NCI-H2227 (cell line): ENCODE measurements around the gene U2SURP.
"Not testable (repeated sequence)": the region's sequence is repeated elsewhere in the genome, so short reads cannot be mapped to it uniquely, and the experiment has no call there.

Source experiments
- DNase-seq: peaks from one replicate; lab custom pipeline; 2025; ENCODE audit not compliant: unreplicated experiment; lab: John Stamatoyannopoulos, UW

U2SURP gene

DNA sequence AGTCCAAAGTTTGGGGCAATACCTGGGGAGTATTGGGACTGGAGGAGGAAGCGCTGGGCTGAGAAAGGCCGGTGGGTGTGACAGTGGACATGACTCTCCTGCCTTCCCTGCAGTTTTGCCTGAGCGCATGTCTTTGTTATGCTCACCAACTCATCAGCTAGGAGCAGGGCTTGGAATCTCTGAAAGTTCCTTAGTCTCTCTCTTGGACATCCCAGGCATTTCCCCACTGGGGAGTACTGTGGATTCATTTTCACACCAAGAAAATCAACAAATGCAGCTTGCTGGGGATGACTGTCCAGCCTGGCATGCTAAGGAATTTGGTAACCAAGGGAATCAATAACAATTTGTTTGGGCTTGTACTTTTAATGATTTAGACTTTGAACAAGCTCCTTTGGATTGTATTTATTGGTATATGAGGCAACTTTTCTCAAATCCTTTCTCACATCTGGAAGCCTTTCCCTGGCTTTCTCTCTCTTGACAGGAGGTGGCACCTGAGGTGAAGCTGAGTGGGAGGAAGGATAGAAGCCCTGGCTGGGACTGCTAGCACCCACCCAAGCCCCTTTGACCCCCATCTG lies 69.7 kb downstream of the U2SURP start:
- no peak for DNase-seq

DNA sequence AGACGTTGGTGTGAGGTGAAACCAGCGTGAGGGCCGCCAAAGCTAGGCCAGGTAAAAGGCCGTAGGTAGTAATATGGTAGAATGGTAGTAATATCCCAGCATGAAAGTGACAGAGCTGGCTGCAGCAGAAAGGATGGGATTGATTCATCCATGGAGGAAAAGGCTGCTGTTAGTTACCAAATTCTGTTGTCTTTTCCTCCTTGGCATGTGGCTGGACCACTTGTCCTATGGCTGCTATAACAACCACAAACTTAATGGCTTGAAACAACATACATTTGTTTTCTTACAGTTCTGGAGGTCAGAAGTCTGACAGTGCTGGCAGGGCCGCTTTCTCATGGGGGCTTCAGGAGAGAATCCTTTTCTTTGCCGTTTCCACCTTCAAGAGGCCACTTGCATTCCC lies 70.4 kb downstream of the U2SURP start:
- no peak for DNase-seq

DNA sequence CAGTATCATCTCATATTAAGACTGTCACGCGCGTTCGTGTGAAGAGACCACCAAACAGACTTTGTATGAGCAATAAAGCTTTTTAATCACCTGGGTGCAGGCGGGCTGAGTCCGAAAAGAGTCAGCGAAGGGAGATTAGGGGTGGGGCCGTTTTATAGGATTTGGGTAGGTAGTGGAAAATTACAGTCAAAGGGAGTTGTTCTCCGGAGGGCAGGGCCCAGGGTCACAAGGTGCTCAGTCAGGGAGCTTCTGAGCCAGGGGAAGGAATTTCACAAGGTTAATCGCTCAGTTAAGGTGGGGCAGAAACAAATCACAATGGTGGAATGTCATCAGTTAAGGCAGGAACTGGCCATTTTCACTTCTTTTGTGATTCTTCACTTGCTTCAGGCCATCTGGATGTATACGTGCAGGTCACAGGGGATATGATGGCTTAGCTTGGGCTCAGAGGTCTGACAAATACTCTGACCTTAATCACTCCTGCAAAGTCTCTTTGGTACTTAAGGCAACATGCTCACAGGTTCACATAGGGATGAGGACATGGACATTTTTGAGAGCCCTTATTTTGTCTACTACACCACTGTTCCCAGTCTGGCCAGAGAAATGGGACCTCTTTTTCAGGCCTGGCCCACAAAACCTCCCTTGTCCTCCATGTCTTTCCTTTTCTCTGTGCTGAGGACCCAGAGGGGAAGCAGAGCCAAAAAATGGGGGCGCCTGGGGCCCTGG lies 71.1 kb downstream of the U2SURP start:
- DNase-seq: not testable (repeated sequence)

DNA sequence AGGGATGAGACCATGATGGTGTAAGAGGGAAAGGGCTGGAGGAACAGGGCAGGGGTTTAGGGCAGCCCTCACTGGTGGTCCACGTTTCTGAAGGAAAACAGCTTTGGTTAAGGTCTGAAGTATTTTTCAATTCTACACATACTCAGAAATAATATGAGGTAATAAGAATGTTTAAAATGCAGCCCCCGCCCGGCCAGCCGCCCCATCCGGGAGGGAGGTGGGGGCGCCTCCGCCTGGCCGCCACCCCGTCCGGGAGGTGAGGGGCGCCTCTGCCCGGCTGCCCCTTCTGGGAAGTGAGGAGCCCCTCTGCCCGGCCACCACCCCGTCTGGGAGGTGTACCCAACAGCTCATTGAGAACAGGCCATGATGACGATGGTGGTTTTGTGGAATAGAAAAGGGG lies 72.2 kb downstream of the U2SURP start:
- not testable (repeated sequence) for DNase-seq

DNA sequence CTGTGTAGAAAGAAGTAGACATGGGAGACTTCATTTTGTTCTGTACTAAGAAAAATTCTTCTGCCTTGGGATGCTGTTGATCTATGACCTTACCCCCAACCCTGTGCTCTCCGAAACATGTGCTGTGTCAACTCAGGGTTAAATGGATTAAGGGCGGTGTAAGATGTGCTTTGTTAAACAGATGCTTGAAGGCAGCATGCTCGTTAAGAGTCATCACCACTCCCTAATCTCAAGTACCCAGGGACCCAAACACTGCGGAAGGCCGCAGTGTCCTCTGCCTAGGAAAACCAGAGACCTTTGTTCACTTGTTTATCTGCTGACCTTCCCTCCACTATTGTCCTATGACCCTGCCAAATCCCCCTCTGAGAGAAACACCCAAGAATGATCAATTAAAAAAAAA lies 72.6 kb downstream of the U2SURP start:
- DNase-seq: not testable (repeated sequence)

DNA sequence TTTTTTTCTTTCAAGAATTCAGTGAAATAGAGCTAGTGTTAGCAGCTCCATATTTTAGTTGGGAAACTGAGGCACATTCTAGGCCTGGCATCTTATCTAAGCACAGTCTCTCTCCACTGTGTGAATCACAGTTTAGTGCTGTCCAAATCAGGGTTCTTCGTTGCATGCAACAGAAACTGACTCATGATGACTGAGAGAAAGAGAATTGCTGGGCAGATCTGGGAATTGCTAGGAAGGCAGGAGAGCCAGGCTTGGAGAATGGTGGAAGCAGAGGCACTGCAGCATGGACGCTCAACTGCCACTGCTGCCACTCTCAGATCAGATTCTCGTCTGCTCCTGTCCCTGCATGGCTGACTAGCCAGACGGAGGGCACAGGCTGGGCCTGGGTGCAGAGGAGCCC lies 77.5 kb downstream of the U2SURP start:
- DNase-seq: no peak

DNA sequence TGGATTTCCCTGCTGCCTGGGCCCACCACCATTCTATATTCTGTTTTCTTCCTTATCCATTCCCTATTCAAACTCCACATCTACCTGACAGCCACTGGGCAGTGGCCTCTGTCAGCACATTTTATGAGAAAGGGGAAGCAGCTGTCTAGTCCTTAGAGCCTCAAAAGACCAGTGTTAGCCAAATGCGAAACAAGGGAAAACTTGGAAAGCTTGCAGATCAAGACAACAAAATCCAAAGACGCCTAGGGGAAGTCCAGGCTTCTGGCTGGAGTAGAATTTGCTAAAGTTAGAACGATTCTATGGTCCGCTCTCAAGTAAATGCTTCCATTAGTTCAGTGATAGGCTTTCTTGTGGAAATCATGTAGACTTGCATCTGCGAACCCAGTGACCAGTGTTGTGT lies 78.8 kb downstream of the U2SURP start:
- DNase-seq: no peak

DNA sequence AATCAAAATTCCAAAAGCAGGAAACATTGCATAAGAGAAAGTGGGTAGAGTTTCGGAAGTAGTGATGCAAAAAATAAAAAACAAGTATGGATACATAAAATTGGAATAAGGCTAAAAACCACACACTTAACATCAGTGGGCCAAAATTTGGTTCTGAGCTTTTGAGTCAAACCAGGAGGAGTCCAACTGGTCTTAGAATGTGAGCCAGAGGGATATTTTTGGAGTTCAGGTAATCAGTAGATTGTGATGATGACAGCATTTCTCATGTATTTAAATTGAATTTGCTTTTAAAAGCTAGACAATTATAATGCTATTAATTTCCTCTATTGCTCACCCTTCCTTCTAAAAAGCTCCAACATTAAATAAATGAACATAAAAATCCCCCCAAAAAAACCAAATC lies 80.0 kb downstream of the U2SURP start:
- DNase-seq: no peak

DNA sequence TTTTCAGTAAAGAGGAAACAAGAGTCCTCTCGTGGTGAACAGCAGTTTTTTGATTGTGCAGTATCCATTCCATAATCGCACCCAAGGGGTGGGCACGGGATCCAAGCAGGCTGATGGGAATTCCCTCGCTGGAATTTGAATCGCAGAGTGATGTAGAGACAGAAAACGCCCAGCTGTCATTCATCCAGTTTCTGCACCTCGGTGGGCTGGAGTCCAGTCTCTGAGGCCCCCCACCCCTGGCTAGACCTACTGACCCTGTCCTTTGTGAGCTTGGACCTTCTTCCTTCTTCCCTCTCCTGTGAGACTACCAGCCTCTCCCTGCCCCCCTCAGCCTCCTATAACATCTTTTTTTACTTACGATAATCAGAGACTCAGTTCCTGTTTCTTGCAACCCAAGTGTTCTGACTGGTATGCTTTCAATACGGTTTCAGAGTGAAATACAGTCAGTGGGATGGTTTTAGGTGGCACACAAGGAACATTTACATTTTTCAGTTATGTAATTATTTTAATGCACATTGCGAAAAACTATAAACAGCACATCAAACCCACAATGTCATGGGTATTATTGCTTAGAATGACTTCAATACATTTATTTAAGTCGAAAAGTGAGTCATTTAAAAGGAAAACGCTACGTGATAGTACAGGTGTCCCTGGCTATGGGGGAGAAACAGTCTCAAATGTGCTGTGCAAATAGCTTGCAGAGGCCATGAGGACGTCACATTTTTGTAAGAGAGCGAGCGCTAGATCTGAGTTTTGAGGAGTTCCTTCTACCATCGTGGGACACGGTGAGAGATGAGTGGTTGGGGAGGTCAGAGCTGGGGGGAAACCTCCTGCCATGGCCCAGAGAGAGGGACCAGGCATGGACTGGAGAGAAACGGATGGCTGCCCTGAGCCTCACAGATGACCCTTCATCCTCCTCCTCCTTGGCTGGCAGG lies 80.7 kb downstream of the U2SURP start:
- DNase-seq: no peak

DNA sequence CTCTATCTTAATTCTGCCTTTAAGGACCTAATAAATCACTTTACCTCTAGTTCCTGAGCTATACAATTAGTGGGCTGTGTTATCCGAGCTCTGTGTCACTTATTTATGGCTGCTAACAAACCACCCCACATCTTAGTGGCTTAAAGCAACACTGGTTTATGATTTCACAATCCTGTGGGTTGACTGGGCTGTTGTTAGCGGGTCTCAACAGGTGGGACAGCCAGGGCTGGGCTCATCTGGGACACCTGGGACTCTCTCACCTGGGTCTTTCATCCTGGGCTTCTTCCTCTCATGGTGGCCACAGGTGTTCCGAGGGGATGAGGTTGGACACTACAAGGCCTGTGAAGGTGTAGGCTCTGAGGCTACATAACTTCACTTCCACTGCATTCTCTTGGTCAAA lies 82.4 kb downstream of the U2SURP start:
- DNase-seq: no peak

DNA sequence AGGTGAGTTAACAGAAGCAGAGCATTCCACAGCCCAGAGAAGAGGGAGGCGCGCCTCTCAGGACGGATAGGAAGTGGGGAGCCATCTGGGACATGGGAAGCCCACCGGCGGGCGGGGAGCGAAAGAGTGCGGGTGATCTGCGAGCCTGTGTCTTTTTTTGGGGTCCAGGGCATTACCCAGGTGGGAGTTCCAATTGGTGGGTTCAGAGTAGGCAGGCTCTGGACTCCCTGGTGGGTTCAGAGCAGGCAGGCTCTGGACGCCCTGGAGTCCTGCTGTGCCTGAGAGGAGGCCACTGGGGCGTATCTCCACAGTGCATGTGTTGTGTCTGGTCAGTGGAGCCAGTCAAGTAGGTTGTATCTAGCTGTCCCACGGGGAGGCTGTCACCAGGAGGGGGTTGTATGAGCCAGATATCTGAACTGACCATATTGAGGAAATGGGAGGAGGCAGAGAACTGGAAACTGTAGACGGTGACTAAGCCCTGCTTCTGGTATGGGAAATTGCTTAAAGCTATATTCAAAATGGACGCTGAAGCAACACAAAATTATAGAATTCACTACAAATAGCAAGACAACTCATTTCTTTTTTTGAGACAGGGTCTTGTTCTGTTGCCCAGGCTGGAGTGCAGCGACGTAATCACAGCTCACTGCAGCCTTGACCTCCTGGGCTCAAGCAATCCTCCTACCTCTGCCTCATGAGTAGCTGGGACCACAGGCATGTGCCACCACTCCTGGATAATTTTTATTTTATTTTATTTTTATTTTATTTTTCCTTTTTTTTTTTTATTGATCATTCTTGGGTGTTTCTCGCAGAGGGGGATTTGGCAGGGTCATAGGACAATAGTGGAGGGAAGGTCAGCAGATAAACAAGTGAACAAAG lies 83.7 kb downstream of the U2SURP start:
- no peak for DNase-seq

DNA sequence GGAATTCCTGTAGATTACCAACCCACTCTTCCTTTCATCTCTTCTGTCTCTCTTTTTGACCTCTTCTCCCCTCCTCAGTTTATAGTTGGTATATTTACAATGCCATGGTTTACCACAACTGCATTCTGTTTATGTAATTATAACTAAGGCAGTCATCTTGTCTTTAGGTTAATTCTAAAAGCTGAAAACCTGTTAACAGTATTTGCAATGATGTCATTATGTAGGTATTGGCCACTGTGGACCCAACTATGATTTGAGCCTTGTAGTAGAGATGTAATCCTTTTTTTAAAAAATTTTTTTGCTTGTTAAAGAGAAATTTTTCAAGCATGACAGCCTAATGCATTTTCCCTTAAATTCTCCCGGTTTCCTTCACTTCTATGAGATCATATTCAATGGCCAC lies 87.5 kb downstream of the U2SURP start:
- no peak for DNase-seq

DNA sequence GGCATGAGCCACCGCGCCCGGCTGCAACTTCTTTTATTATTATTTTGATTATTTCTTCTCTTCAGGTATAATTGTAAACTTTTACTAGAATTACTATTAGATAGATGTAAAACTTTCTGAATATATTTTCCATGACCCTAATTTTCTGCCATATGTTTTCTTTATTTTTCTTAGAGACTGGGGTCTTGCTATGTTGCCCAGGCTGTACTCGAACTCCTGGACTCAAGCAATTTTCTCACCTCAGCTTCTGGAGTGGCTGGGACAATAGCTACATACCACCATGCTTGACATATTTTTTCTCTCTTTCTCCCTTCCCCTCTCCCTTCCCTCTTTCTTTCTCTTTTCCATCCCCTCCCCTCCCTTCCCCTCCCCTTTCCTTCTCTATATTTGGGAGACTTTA lies 88.6 kb downstream of the U2SURP start:
- no peak for DNase-seq

DNA sequence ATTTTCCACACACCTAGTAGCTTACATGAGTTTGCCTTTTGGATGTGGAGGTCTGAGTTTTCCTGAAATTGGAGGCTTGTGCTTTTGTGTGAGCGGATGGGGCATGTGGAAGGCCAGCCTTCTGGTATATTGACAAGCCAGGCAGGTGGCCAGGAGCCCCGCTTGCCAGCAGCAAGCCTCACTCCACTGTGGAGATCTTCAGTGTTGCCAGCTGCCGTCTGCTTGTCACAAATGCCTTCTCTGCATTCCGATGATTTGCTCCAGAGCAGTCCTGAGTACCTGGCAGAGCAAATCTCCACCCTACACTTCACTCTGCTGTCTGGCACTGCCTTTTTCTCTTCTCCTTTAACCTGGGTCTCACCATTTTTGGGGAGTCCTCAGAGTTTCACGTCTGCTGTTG lies 89.1 kb downstream of the U2SURP start:
- DNase-seq: no peak

DNA sequence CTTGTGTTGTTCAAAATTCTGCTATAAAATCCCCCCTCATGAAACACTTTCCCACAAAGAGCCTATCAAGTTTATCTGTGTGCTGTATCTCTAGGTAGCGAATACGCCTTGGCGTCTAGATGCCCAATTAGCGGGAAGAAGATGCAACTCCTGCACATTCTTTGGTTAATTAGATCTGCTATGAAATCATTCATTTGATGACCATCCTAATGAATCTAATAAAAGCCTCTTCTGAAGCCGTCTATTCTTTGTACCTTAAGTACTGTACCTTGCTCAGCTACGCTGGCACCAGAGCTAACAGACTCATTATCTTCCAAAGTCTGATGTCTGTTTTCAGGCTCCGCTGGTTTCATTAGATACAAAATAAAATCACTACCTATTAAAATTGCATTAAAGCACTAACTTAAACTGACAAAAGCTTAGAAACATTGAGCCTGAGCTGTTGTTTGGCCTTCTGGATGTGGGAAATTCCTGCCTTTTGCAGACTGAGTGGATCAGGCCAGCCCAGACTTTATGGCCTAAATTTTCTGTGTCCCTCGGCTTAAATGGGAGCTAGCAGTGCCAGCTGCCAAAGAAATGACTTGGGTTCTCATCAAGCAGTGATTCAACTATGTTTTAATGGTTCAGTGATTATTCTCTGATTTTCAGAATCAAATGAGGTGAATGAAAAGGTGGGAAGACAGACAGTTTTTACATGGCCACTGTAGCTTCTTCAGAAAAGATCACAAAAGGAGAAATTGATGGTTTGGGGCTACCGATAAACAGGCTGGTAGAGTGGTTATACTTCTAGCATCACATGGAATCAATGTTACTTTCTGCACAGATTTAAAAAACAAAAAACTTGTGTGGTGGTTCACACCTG lies 89.8 kb downstream of the U2SURP start:
- no peak for DNase-seq

DNA sequence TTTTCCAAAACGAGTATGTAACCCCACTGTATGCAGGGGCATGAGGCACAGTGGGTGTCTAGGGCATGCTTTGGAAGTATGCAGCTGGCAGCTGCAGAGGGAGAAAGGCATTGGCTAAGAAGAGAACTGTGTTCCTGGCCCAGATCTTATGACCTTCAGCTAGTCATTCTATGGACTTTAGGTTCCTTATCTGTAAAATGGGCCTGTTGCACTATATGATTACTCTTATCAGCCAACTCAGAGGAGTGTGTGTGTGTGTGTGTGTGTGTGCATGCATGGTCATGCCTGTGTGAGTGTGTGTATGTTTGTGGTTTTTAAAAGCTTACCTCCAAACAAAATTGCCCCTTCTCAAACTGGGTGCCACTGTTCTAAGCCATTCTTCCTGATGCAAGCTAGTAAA lies 90.8 kb downstream of the U2SURP start:
- DNase-seq: no peak

DNA sequence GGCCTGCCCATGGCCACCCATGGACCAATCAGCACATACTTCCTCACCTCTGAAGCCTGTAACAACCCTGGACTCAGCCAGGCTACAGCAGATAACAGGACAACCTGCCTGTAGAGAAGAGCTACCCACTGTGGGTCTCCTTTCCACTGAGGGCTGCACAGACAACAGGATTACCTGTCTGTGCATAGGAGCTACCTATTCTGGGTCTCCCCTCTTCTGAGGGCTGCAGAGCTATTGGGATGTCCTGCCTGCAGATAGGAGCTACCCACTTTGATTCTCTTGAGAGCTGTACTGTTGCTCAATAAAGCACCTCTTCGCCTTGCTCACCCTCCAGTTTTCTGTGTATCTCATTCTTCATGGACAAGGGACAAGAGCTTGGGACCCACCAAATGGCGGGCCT lies 94.4 kb downstream of the U2SURP start:
- DNase-seq: no peak

DNA sequence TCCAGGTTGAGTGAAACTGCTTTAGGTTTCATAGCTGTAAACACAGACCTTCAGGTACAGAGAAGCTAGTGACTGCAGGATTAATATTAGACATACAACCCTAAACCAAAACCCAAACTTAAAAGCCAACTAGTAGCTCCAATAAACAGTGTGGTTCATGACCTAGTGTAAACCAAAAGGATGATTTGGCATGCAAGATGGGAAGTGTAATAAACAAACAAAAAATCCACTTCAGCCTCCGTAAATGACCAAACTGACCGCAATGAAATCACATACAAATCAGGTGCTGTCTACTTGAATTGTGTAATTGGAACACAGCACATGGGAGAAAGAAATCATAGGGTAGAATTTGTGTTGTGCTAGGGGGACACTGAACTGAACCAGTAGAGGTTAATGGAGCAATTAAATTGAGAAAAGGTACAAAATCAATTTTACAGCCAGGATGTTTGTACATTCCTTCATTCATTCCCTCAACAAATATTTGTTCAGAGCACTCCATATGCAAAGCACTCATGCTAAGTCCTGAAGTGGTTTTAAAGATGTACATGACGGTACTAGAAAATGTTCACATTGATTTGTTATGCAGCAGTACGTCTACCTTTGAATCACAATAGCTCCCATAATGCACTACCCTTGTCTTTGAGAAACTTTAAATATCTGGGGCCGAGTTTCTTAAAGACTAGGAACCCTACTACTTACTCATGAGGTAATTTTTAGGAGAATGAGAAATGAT lies 96.8 kb downstream of the U2SURP start:
- no peak for DNase-seq

DNA sequence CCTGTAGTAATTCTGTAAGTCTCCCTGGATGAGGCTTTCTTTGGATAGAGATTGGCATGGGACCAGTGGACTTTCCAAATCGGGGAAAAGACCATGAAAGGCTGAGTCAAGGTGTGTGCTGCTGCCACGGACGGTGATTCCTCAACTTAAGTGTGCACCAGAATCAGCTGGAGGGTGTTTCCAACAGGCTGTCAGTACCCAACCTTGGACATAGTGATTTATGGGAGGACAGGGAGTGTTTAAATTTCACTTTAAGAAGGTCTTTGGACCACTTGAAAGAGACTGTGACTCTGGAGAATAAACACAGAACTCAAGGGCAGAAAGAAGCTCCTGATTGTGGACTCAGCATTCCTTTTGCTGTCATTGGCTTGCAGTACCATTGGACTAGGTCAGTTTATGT lies 97.8 kb downstream of the U2SURP start:
- no peak for DNase-seq
